Muscle of leg (tissue), 11 donors: Measurements from ENCODE around the gene PARP4. TPM values are rescaled to one million over a fixed set of nuclear protein-coding genes. Genes with fewer than 3 reads are reported as not detected.
"Not testable (repeated sequence)": the region's sequence is repeated elsewhere in the genome, so short reads cannot be mapped to it uniquely, and the experiment has no call there.

Experiments used
- DNase-seq: peaks from one replicate; pipeline ENCODE4 v3.0.0; 2013
- H3K27ac ChIP-seq: one replicate; pipeline ENCODE4 v1.5.1; 2013; ENCODE audit warnings: mild to moderate bottlenecking, low read length, control low read depth
- H3K27me3 ChIP-seq: one replicate; pipeline ENCODE4 v1.6.1; 2013; ENCODE audit warnings: low read length; ENCODE audit not compliant: control insufficient read depth, insufficient read depth
- H3K36me3 ChIP-seq: one replicate; pipeline ENCODE4 v1.6.1; 2013; ENCODE audit warnings: low read length; ENCODE audit not compliant: control insufficient read depth, insufficient read depth
- H3K4me1 ChIP-seq: one replicate; pipeline ENCODE4 v1.6.1; 2013; ENCODE audit warnings: low read length; ENCODE audit not compliant: control insufficient read depth, insufficient read depth
- H3K4me3 ChIP-seq: one replicate; pipeline ENCODE4 v1.5.1; 2013; ENCODE audit warnings: low read length, control low read depth
- H3K9me3 ChIP-seq: replicated peaks from 2 replicates; pipeline ENCODE4 v1.6.1; 2013; ENCODE audit warnings: low read depth, low read length; ENCODE audit not compliant: control insufficient read depth
- WGBS: methylation state at CpG from one replicate; pipeline ENCODE4 v1.1.5; 2013; ENCODE audit warnings: missing lambda C conversion rate; ENCODE audit not compliant: insufficient coverage; 5-methylcytosine and 5-hydroxymethylcytosine counted together
- polyA plus RNA-seq, 8 donors: library from polyadenylated mRNA; unstranded; fragments of 120-200 nt; gene quantifications; one replicate each; pipeline versions ENCODE4 v1.2.1 to v1.2.3, GENCODE V29; 2013; ENCODE audit warnings: inconsistent platforms in 1 of 8, low replicate concordance in 1 of 8; ENCODE audit not compliant: insufficient read length in 8 of 8, insufficient read depth in 1 of 8
- total RNA-seq: library from RNA; stranded (reverse); fragments of 120-200 nt; gene quantifications from one replicate; pipeline ENCODE4 v1.2.4, GENCODE V29; 2013

Gene PARP4
- total and polyA plus RNA-seq, 9 donors, result 20.0 to 30.9 (median 24.9) TPM

GRCh38 chr13:24380881-24381280 lies 131.7 kb downstream of the PARP4 start:
- H3K27ac ChIP-seq, H3K4me3 ChIP-seq, DNase-seq, H3K36me3 ChIP-seq, H3K4me1 ChIP-seq, H3K27me3 ChIP-seq, H3K9me3 ChIP-seq: not testable (repeated sequence)

GRCh38 chr13:24380227-24380626 lies 132.4 kb downstream of the PARP4 start:
- no CpG with 5 or more reads among the region's 3 CpGs for WGBS
- H3K9me3 ChIP-seq, H3K27me3 ChIP-seq, H3K4me1 ChIP-seq, H3K27ac ChIP-seq, DNase-seq, H3K4me3 ChIP-seq, H3K36me3 ChIP-seq: not testable (repeated sequence)

- not testable (repeated sequence) for H3K36me3 ChIP-seq, H3K27ac ChIP-seq, DNase-seq, H3K9me3 ChIP-seq, H3K27me3 ChIP-seq, H3K4me1 ChIP-seq, H3K4me3 ChIP-seq
- WGBS, result 81% methylated on average over 2 of the region's 9 CpGs
These were observed 141.3 kb downstream of the PARP4 start for GRCh38 chr13:24371273-24371672.

Other genes starting within 250 kb of the PARP4 start
- gene C1QTNF9, start 203.2 kb downstream of the PARP4 start, total RNA-seq, result 3.5 TPM
- 1 to 10 TPM; 3.5 to 8.0 (median 5.7) TPM for gene C1QTNF9, start 203.2 kb downstream of the PARP4 start, polyA plus RNA-seq
- not detected for gene ATP12A, start 167.6 kb upstream of the PARP4 start, total RNA-seq
- under 1 TPM in 2 of 8 donors, not detected in 6; 0.07 to 0.12 TPM for gene ATP12A, start 167.6 kb upstream of the PARP4 start, polyA plus RNA-seq